ENCODE results near the gene JDP2. TPM values are rescaled to one million over a fixed set of nuclear protein-coding genes. Genes with fewer than 3 reads are reported as not detected.

The JDP2 gene
- total and polyA plus RNA-seq, 2 of the 4 experiments (the other 2 are of a cell fraction): 35.7 to 38.4 TPM

- H3K9me1 ChIP-seq (ENCODE audit: insufficient read depth, low read length): no peaks in the 10 kb centered on the region
- intact Hi-C loops (cut with micrococcal nuclease) (no loop called here), dilution Hi-C loops (cut with HindIII; ENCODE audit: low sequenced_read_pairs, unreplicated experiment) (no loop called here), in situ Hi-C loops (cut with MboI; ENCODE audit: low sequenced_read_pairs) (no loop called here)
- H3K27me3 ChIP-seq (ENCODE audit: control insufficient read depth, insufficient read depth, low read length): peaks cover 26% of the 10 kb centered on the region
- no peak overlapping the region for H2AK9ac ChIP-seq (replicated peaks; ENCODE audit: low read depth, low read length, poor library complexity)
- no peak overlapping the region for H3K4me3 ChIP-seq (ENCODE audit: insufficient read depth, low read depth, low read length)
- no peak overlapping the region for H2BK20ac ChIP-seq (ENCODE audit: low read depth, low read length)
- no peak overlapping the region for H3K4me2 ChIP-seq (ENCODE audit: low read depth, low read length)
- H3K14ac ChIP-seq (replicated peaks; ENCODE audit: low read depth, low read length): no peak overlapping the region
- no peaks in the 10 kb centered on the region for H4K20me1 ChIP-seq (ENCODE audit: insufficient read depth, low read length)
- H3K9ac ChIP-seq (ENCODE audit: low read depth, low read length): no peak overlapping the region
- H2BK5ac ChIP-seq (ENCODE audit: low read depth, low read length, poor library complexity, severe bottlenecking): no peak overlapping the region
- no peaks in the 10 kb centered on the region for H3K4me1 ChIP-seq (ENCODE audit: control insufficient read depth, insufficient read depth, low read length)
- no peak overlapping the region for H2AK5ac ChIP-seq (ENCODE audit: low read depth, low read length)
- 0 out of 2 replicates have a peak, but pooled peaks cover 1% of the 10 kb centered on the region for H3K9me3 ChIP-seq (ENCODE audit: control insufficient read depth, insufficient read depth, low read length)
- H2BK15ac ChIP-seq (ENCODE audit: low read depth, low read length): no peak overlapping the region
- DNase-seq: no peak
- no peak overlapping the region for H4K91ac ChIP-seq (ENCODE audit: insufficient read depth, low read depth, low read length)
- ChIA-PET CTCF (no interaction called here), POLR2A (ENCODE audit: unreplicated experiment) (no interaction called here)
- H3K27ac ChIP-seq (ENCODE audit: insufficient read depth, low read length): no peak overlapping the region
- no peak overlapping the region for H3K23ac ChIP-seq (ENCODE audit: low read depth, low read length)
- no CpG with 5 or more reads among the region's 2 CpGs for WGBS, 2 experiments (ENCODE audit: extremely low coverage in 2 of 2, insufficient read length in 1 of 2)
- H3K4ac ChIP-seq (ENCODE audit: low read depth, low read length): no peak overlapping the region
- no TSS peak for BruUV-seq (replicated peaks)
- H4K8ac ChIP-seq (ENCODE audit: low read depth in 2 of 2, low read length in 2 of 2): no peak overlapping the region
- no peaks in the 10 kb centered on the region for H3K79me1 ChIP-seq (ENCODE audit: low read depth in 1 of 2, low read length in 2 of 2)
- H3K56ac ChIP-seq (ENCODE audit: extremely low read depth, insufficient read depth, low read length): no peak overlapping the region
- no peak overlapping the region for H3K18ac ChIP-seq (ENCODE audit: low read depth, low read length)
- H2AFZ ChIP-seq (replicated peaks; ENCODE audit: low read length, poor library complexity): no peak overlapping the region
- H2BK120ac ChIP-seq (ENCODE audit: low read depth, low read length): no peak overlapping the region
- H4K5ac ChIP-seq (ENCODE audit: low read depth, low read length): no peak overlapping the region
- H3K36me3 ChIP-seq (ENCODE audit: control insufficient read depth, insufficient read depth, low read length): no peaks in the 10 kb centered on the region
- TF ChIP-seq MAFK (IDR thresholded peaks at IDR 0.05; ENCODE audit: low read depth, low read length) (no peak), NFE2L2 (IDR thresholded peaks at IDR 0.05; ENCODE audit: low read depth, low read length) (no peak), MAZ (IDR thresholded peaks at IDR 0.05; ENCODE audit: borderline replicate concordance, low read depth, low read length) (no peak), CTCF (conservative IDR thresholded peaks at IDR 0.05; ENCODE audit: low read depth, low read length) (no peak), CEBPB (IDR thresholded peaks at IDR 0.05; ENCODE audit: low read depth, low read length) (no peak), POLR2A (IDR thresholded peaks at IDR 0.05; ENCODE audit: low read depth, low read length) (no peak), CHD1 (IDR thresholded peaks at IDR 0.05; ENCODE audit: low read depth, low read length) (no peak), ELK1 (IDR thresholded peaks at IDR 0.05; ENCODE audit: borderline replicate concordance, low read depth, low read length) (no peak), FOS (IDR thresholded peaks at IDR 0.05; ENCODE audit: low read depth, low read length) (no peak), RFX5 (IDR thresholded peaks at IDR 0.05; ENCODE audit: low read depth, low read length) (no peak), SMC3 (IDR thresholded peaks at IDR 0.05; ENCODE audit: low read depth, low read length) (no peak), USF2 (IDR thresholded peaks at IDR 0.05; ENCODE audit: low read depth, low read length) (no peak), RAD21 (IDR thresholded peaks at IDR 0.05; ENCODE audit: low read length) (no peak), MXI1 (IDR thresholded peaks at IDR 0.05; ENCODE audit: borderline replicate concordance, low read depth, low read length) (no peak), BHLHE40 (IDR thresholded peaks at IDR 0.05; ENCODE audit: low read depth, low read length) (no peak)
- no peak for ATAC-seq (ENCODE audit: low read depth)
These were observed 47.2 kb upstream of the JDP2 start for GRCh38 chr14:75380656-75381055.
